ENCODE measurements around the gene ASTN1. TPM values are rescaled to one million over a fixed set of nuclear protein-coding genes. Genes with fewer than 3 reads are reported as not detected.
A peak's percentile ranks its signal among the peaks of the same experiment; 100 is the strongest.

Gene ASTN1
- total and polyA plus RNA-seq, 9 of the 15 experiments (the other 6 are each of a cell fraction or from before 2014, with no cell fraction given): 0.05 to 0.22 (median 0.18) TPM

- TF ChIP-seq ZNF253 (CRISPR knock-in tag; conservative IDR thresholded peaks at IDR 0.05) (no peak), HMBOX1 (IDR thresholded peaks at IDR 0.05) (peak; percentile 87), MGA (IDR thresholded peaks at IDR 0.05) (peak; percentile 86), CEBPB (tag; IDR thresholded peaks at IDR 0.05) (peak; percentile 93), SRF (CRISPR knock-in tag; IDR thresholded peaks at IDR 0.05) (peak in 1 of 2 experiments; percentile 75; a peak in 1 of 4 replicates), SRSF3 (IDR thresholded peaks at IDR 0.05; ENCODE audit: insufficient read depth, low read length) (no peak), POLR2AphosphoS2 (IDR thresholded peaks at IDR 0.05; ENCODE audit: low read length) (no peak), ZNF764 (CRISPR knock-in tag; IDR thresholded peaks at IDR 0.05; ENCODE audit: low read depth) (no peak), NFYB (IDR thresholded peaks at IDR 0.05; ENCODE audit: extremely low read depth, insufficient read length) (no peak), MTA3 (IDR thresholded peaks at IDR 0.05; ENCODE audit: borderline replicate concordance) (peak; percentile 94), CTBP1 (IDR thresholded peaks at IDR 0.05; ENCODE audit: borderline replicate concordance) (peak; percentile 93), MEIS2 (IDR thresholded peaks at IDR 0.05; ENCODE audit: partially characterized antibody) (peak; percentile 82)
- TF ChIP-seq, protein P1, sequence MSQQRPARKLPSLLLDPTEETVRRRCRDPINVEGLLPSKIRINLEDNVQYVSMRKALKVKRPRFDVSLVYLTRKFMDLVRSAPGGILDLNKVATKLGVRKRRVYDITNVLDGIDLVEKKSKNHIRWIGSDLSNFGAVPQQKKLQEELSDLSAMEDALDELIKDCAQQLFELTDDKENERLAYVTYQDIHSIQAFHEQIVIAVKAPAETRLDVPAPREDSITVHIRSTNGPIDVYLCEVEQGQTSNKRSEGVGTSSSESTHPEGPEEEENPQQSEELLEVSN (IDR thresholded peaks at IDR 0.05; ENCODE audit: borderline replicate concordance in 1 of 2, extremely low read depth in 1 of 2, insufficient read depth in 1 of 2, insufficient read length in 1 of 2, low read depth in 1 of 2, low read length in 1 of 2, poor library complexity in 1 of 2, severe bottlenecking in 1 of 2): peak; percentile 47 to 60
Observed at GRCh38 chr1:176879784-176880620, 284.5 kb downstream of the ASTN1 start (continued).

All from K562 (cell line).